Stimulated activated CD4-positive, alpha-beta T cell treated with anti-CD3 and anti-CD28 coated beads, Interleukin-2, amount 100 ng/mL, for 4 hours (primary cell): Measurements from ENCODE around the gene UNKL.
"Not testable (repeated sequence)": the region's sequence is repeated elsewhere in the genome, so short reads cannot be mapped to it uniquely, and the experiment has no call there.

ENCODE experiments used
- DNase-seq: peaks from one replicate; pipeline ENCODE4 v3.0.0-alpha.2; 2020; ENCODE audit warnings: low read depth

UNKL gene

GRCh38 chr16:1338855-1339675 is 75.4 kb downstream of the UNKL start:
- DNase-seq, result no peak

- DNase-seq, result no peak
Observed at GRCh38 chr16:1338119-1338730, 76.3 kb downstream of the UNKL start.

GRCh38 chr16:1337486-1337885 is 77.0 kb downstream of the UNKL start:
- DNase-seq, result no peak

GRCh38 chr16:1336619-1337018 is 77.9 kb downstream of the UNKL start:
- DNase-seq, result no peak

- DNase-seq, result no peak
Observed at GRCh38 chr16:1335996-1336395, 78.5 kb downstream of the UNKL start.

GRCh38 chr16:1335211-1335971 is 79.1 kb downstream of the UNKL start:
- no peak for DNase-seq

- DNase-seq, result no peak
Observed at GRCh38 chr16:1334739-1335138, 79.8 kb downstream of the UNKL start.

GRCh38 chr16:1333854-1334700 is 80.4 kb downstream of the UNKL start:
- DNase-seq, result no peak

- DNase-seq, result no peak
Observed at GRCh38 chr16:1333149-1333812, 81.2 kb downstream of the UNKL start, which contains the start of gene BAIAP3. Gene BAIAP3 (plus strand): TSS chr16:1333645. CDS start chr16:1338550, 4,905 bp downstream.

- no peak for DNase-seq
Observed at GRCh38 chr16:1332618-1333148, 81.8 kb downstream of the UNKL start.

- no peak for DNase-seq
Observed at GRCh38 chr16:1331712-1332617, 82.5 kb downstream of the UNKL start.

- no peak for DNase-seq
Observed at GRCh38 chr16:1330931-1331711, 83.4 kb downstream of the UNKL start.

GRCh38 chr16:1330260-1330914 is 84.1 kb downstream of the UNKL start:
- DNase-seq, result no peak

- DNase-seq, result not testable (repeated sequence)
Observed at GRCh38 chr16:1328961-1329360, 85.5 kb downstream of the UNKL start.

- not testable (repeated sequence) for DNase-seq
Observed at GRCh38 chr16:1328136-1328535, 86.4 kb downstream of the UNKL start.

- DNase-seq, result no peak
Observed at GRCh38 chr16:1327619-1327947, 86.9 kb downstream of the UNKL start.

GRCh38 chr16:1326946-1327618 is 87.4 kb downstream of the UNKL start:
- DNase-seq, result no peak

GRCh38 chr16:1326391-1326790 is 88.1 kb downstream of the UNKL start:
- no peak for DNase-seq
